Right renal pelvis (tissue), 4 donors: ENCODE results near the gene CFAP20. TPM values are rescaled to one million over a fixed set of nuclear protein-coding genes. Genes with fewer than 3 reads are reported as not detected.
"Not testable (repeated sequence)": the region's sequence is repeated elsewhere in the genome, so short reads cannot be mapped to it uniquely, and the experiment has no call there.

ENCODE experiments used
- DNase-seq, 4 donors: peaks; one replicate each; pipeline ENCODE4 v3.0.0-alpha.2; 2013; ENCODE audit warnings: low read depth in 4 of 4, low spot score in 3 of 4, missing footprints in 1 of 4
- polyA plus RNA-seq, 4 donors: library from polyadenylated mRNA; unstranded; fragments of 120-200 nt; gene quantifications; one replicate each; pipeline ENCODE4 v1.2.1, GENCODE V29; 2013; ENCODE audit not compliant: insufficient read length in 4 of 4

The CFAP20 gene
- polyA plus RNA-seq, 4 donors, result 68.1 to 78.8 (median 71.6) TPM

- not testable (repeated sequence) for DNase-seq
These were observed 57.0 kb downstream of the CFAP20 start for GRCh38 chr16:58072134-58072533.

- DNase-seq, result no peak
These were observed 58.6 kb downstream of the CFAP20 start for GRCh38 chr16:58070585-58070984.

Other genes starting within 250 kb of the CFAP20 start
- under 1 TPM; 0.03 to 0.27 (median 0.11) TPM for gene CNGB1, start 158.3 kb downstream of the CFAP20 start, polyA plus RNA-seq
- gene ZNF319, start 128.7 kb downstream of the CFAP20 start, polyA plus RNA-seq, result 10 to 100 TPM; 10.4 to 12.3 (median 11.4) TPM
- gene USB1, start 128.0 kb downstream of the CFAP20 start, polyA plus RNA-seq, result 10 to 100 TPM; 22.2 to 25.2 (median 24.1) TPM
- 10 to 100 TPM; 13.7 to 22.2 (median 14.4) TPM for gene MMP15, start 103.6 kb downstream of the CFAP20 start, polyA plus RNA-seq
- 10 to 100 TPM; 64.5 to 74.9 (median 70.2) TPM for gene CSNK2A2, start 68.7 kb upstream of the CFAP20 start, polyA plus RNA-seq
- gene PRSS54, start 165.6 kb upstream of the CFAP20 start, polyA plus RNA-seq, result under 1 TPM in 1 of 4 donors, not detected in 3; 0.04 TPM